HG03097 (cell line): Measurements from ENCODE around the gene CATSPER4.

Experiments
- ATAC-seq: cut with Tn5 transposase; IDR thresholded peaks from one replicate; pipeline ENCODE4 v1.9.1; 2021; ENCODE audit not compliant: unreplicated experiment, low FRiP score

Gene CATSPER4

GRCh38 chr1:26190373-26190987 is at the start of gene CATSPER4:
Gene CATSPER4, plus strand, starts transcription at chr1:26190602. Its CDS starts 26 bp downstream, at chr1:26190628.
- ATAC-seq, result no peak

GRCh38 chr1:26142159-26142558 is 48.2 kb upstream of the CATSPER4 start:
- ATAC-seq, result no peak

GRCh38 chr1:26145041-26145959 is 45.1 kb upstream of the CATSPER4 start:
- no peak for ATAC-seq

GRCh38 chr1:26145960-26146294 is 44.5 kb upstream of the CATSPER4 start:
- ATAC-seq, result no peak

GRCh38 chr1:26148887-26149286 is 41.5 kb upstream of the CATSPER4 start:
- ATAC-seq, result no peak

GRCh38 chr1:26153966-26154532 is 36.4 kb upstream of the CATSPER4 start:
- no peak for ATAC-seq

GRCh38 chr1:26154750-26155149 is 35.7 kb upstream of the CATSPER4 start:
- no peak for ATAC-seq

- ATAC-seq, result no peak
These were observed 34.8 kb upstream of the CATSPER4 start for GRCh38 chr1:26155370-26156284.

- ATAC-seq, result no peak
These were observed 33.9 kb upstream of the CATSPER4 start for GRCh38 chr1:26156285-26157038.

- ATAC-seq, result no peak
These were observed 32.0 kb upstream of the CATSPER4 start for GRCh38 chr1:26158271-26158907.

GRCh38 chr1:26158908-26159742 is 31.3 kb upstream of the CATSPER4 start, which contains the start of gene FAM110D:
Gene FAM110D, plus strand, starts transcription at chr1:26159079. Its CDS starts 2,213 bp downstream, at chr1:26161292.
- no peak for ATAC-seq

GRCh38 chr1:26159743-26160039 is 30.7 kb upstream of the CATSPER4 start:
- ATAC-seq, result no peak

GRCh38 chr1:26160527-26161414 is 29.6 kb upstream of the CATSPER4 start:
- ATAC-seq, result no peak

- ATAC-seq, result no peak
These were observed 28.8 kb upstream of the CATSPER4 start for GRCh38 chr1:26161415-26162219.

GRCh38 chr1:26162220-26162709 is 28.1 kb upstream of the CATSPER4 start:
- no peak for ATAC-seq

GRCh38 chr1:26163684-26164035 is 26.7 kb upstream of the CATSPER4 start:
- no peak for ATAC-seq
